GM12872 (cell line): ENCODE data around the gene PSAP.

Experiments used
- CTCF ChIP-seq: IDR thresholded peaks from 3 replicates; pipeline ENCODE4 v1.5.1; 2011; ENCODE audit warnings: low read depth, mild to moderate bottlenecking, low read length, moderate library complexity; ENCODE audit not compliant: insufficient read depth

Gene PSAP

GRCh38 chr10:71836596-71836974 lies 14.5 kb downstream of the PSAP start:
- TF ChIP-seq CTCF: no peak

- TF ChIP-seq CTCF: no peak
These were observed 15.1 kb downstream of the PSAP start for GRCh38 chr10:71835671-71836595.

GRCh38 chr10:71834343-71834674 lies 16.7 kb downstream of the PSAP start:
- no peak for TF ChIP-seq CTCF

- TF ChIP-seq CTCF: no peak
These were observed 17.4 kb downstream of the PSAP start for GRCh38 chr10:71833451-71834342.

- TF ChIP-seq CTCF: no peak
These were observed 18.1 kb downstream of the PSAP start for GRCh38 chr10:71832967-71833366.

- TF ChIP-seq CTCF: no peak
These were observed 19.2 kb downstream of the PSAP start for GRCh38 chr10:71831646-71832552.

GRCh38 chr10:71830726-71831125 lies 20.3 kb downstream of the PSAP start:
- TF ChIP-seq CTCF: no peak
